ENCODE results near the gene DMRT2. TPM values are rescaled to one million over a fixed set of nuclear protein-coding genes. Genes with fewer than 3 reads are reported as not detected.

DMRT2 gene
- total and polyA plus RNA-seq, 2 of the 13 experiments (the other 11 are each of a cell fraction or from before 2014, with no cell fraction given) = not detected

- TF ChIP-seq NONO (IDR thresholded peaks at IDR 0.05) (no peak), NONO (CRISPR knock-in tag; conservative IDR thresholded peaks at IDR 0.05) (no peak), ZNF557 (CRISPR knock-in tag; IDR thresholded peaks at IDR 0.05) (no peak), ZC3H4 (CRISPR knock-in tag; IDR thresholded peaks at IDR 0.05; ENCODE audit: borderline replicate concordance) (no peak), SNAPC4 (CRISPR knock-in tag; IDR thresholded peaks at IDR 0.05) (no peak), ZNF782 (CRISPR knock-in tag; IDR thresholded peaks at IDR 0.05; ENCODE audit: borderline replicate concordance) (no peak), PCBP2 (optimal IDR thresholded peaks at IDR 0.05; ENCODE audit: low read depth, low read length, poor library complexity, severe bottlenecking) (no peak), SMC3 (IDR thresholded peaks at IDR 0.05; ENCODE audit: low read length) (no peak), ZNF777 (CRISPR knock-in tag; IDR thresholded peaks at IDR 0.05) (no peak)
These were observed 1.9 kb upstream of the DMRT2 start (continued) for GRCh38 chr9:1048231-1048619.

DNA sequence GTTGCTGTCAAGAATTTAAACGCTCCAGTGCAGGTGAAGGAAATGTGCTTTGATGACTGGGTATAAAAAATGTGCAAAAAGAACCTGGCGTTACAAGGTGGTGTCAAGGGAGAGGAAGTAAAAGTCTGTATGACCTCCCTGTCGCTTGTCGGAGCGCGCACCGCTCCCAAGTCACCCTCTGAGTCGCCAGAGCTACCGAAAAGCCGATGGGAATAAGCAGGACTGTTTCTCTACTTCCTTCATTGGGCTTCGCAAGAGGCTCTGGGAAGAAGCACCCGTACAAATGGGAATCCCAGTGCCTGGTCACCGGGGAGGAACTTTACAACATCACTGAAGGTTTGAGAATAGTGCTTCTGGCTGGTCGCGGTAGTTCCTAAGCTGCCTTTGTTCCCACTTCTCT lies 1.3 kb upstream of the DMRT2 start:
- POLR2A ChIA-PET = no interaction called here
- no peak for ATAC-seq
- 68% methylated on average over 15 of the region's 15 CpGs for WGBS (ENCODE audit: low lambda C conversion rate)
- TF ChIP-seq ZNF639 (CRISPR knock-in tag; conservative IDR thresholded peaks at IDR 0.05) (no peak), TAF1 (CRISPR knock-in tag; IDR thresholded peaks at IDR 0.05) (no peak), PAF1 (CRISPR knock-in tag; IDR thresholded peaks at IDR 0.05) (no peak), SIN3A (IDR thresholded peaks at IDR 0.05; ENCODE audit: borderline replicate concordance, low read depth, low read length) (no peak), CERS6 (CRISPR knock-in tag; IDR thresholded peaks at IDR 0.05) (no peak), KLF16 (CRISPR knock-in tag; IDR thresholded peaks at IDR 0.05) (no peak), NR2F1 (CRISPR knock-in tag; IDR thresholded peaks at IDR 0.05) (no peak), ZNF768 (CRISPR knock-in tag; IDR thresholded peaks at IDR 0.05) (no peak), MEIS1 (CRISPR knock-in tag; IDR thresholded peaks at IDR 0.05; ENCODE audit: borderline replicate concordance) (no peak)

More for the DNA sequence above, 1.3 kb upstream of the DMRT2 start:
- in situ Hi-C loops (cut with HindIII; ENCODE audit: extremely low pct_ligation_motif_present, low pct_unique_long_range_greater_than_20kb) = no loop called here
- BruUV-seq (replicated peaks) = no TSS peak
- DNase-seq (ENCODE audit: low spot score) = no peak
- no peaks in the 10 kb centered on the region for H4K20me1 ChIP-seq (ENCODE audit: insufficient read depth, low read length)
- no peaks in the 10 kb centered on the region for H3K36me3 ChIP-seq (replicated peaks in 1 of 2; ENCODE audit: control insufficient read depth in 1 of 2, insufficient read depth in 2 of 2, low read length in 2 of 2)
- no peak overlapping the region for H3K9ac ChIP-seq (ENCODE audit: insufficient read depth, low read depth, low read length)
- no peak overlapping the region for H3K4me2 ChIP-seq (ENCODE audit: low read depth, low read length)
- no peak overlapping the region for H3K27ac ChIP-seq (ENCODE audit: extremely low read length, insufficient read depth, low read length)
- H3K79me2 ChIP-seq (ENCODE audit: insufficient read depth, low read length) = no peaks in the 10 kb centered on the region
- CTCF ChIA-PET (ENCODE audit: low intra/inter-chr PET ratio, low total read pairs) = no interaction called here
- intact Hi-C loops (cut with micrococcal nuclease; ENCODE audit: unreplicated experiment) = no loop called here
- FAIRE-seq = no peak
- peaks cover 0 to 18% of the 10 kb centered on the region in 2 experiments; a peak in 2 of 5 replicates for H3K27me3 ChIP-seq (ENCODE audit: control insufficient read depth in 1 of 2, insufficient read depth in 2 of 2, low read length in 2 of 2)
- H3K4me1 ChIP-seq (ENCODE audit: insufficient read depth, low read length) = no peaks in the 10 kb centered on the region
- no peaks in the 10 kb centered on the region for H3K9me3 ChIP-seq (ENCODE audit: low read length)
- no peak overlapping the region for H2AFZ ChIP-seq (ENCODE audit: low read length)
- no peak overlapping the region for H3K4me3 ChIP-seq (replicated peaks in 1 of 3; ENCODE audit: insufficient read depth in 1 of 3, low read depth in 2 of 3, low read length in 3 of 3)

All from HepG2 (cell line).